ENCODE measurements around the gene MDM1. TPM values are rescaled to one million over a fixed set of nuclear protein-coding genes. Genes with fewer than 3 reads are reported as not detected.

Gene MDM1
- polyA plus RNA-seq, 1 experiment, result 13.5 TPM

- ChIA-PET POLR2A (no interaction called here), CTCF (interaction anchor here (2.6 kb wide), 1 partner anchor 10 kb away, joined by 15 read pairs; no protein-coding TSS in a partner anchor)
- H3K9me3 ChIP-seq (ENCODE audit: control insufficient read depth, insufficient read depth, low read length), result no peaks in the 10 kb centered on the region
- TF ChIP-seq CTCF (IDR thresholded peaks at IDR 0.05; ENCODE audit: low read depth, low read length), result no peak
- H3K27ac ChIP-seq (ENCODE audit: low read depth, low read length), result no peak overlapping the region
- no peak for DNase-seq (ENCODE audit: low read depth, low spot score)
- peaks cover 5% of the 10 kb centered on the region for H3K27me3 ChIP-seq (ENCODE audit: control insufficient read depth, insufficient read depth, low read length)
- H3K4me3 ChIP-seq (ENCODE audit: low read depth, low read length), result no peak overlapping the region
Observed at GRCh38 chr12:68349220-68349621, 17.1 kb upstream of the MDM1 start.

- no peak overlapping the region for H3K4me3 ChIP-seq (ENCODE audit: low read depth, low read length)
- TF ChIP-seq CTCF (IDR thresholded peaks at IDR 0.05; ENCODE audit: low read depth, low read length), result no peak
- H3K27me3 ChIP-seq (ENCODE audit: control insufficient read depth, insufficient read depth, low read length), result peaks cover 7% of the 10 kb centered on the region
- H3K9me3 ChIP-seq (ENCODE audit: control insufficient read depth, insufficient read depth, low read length), result no peaks in the 10 kb centered on the region
- no peak overlapping the region for H3K27ac ChIP-seq (ENCODE audit: low read depth, low read length)
- ChIA-PET POLR2A (no interaction called here), CTCF (interaction anchor here (0.6 to 1.1 kb wide), 2 partner anchors 10 to 308 kb away, joined by 3 to 4 read pairs; no protein-coding TSS in a partner anchor)
- DNase-seq (ENCODE audit: low read depth, low spot score), result no peak
Observed at GRCh38 chr12:68348419-68348818, 16.3 kb upstream of the MDM1 start.

- H3K27ac ChIP-seq (ENCODE audit: low read depth, low read length), result no peak overlapping the region
- ChIA-PET POLR2A (no interaction called here), CTCF (interaction anchor here (0.7 kb wide), 1 partner anchor 13 kb away, joined by 3 read pairs; no protein-coding TSS in a partner anchor)
- no peak for DNase-seq (ENCODE audit: low read depth, low spot score)
- no peak for TF ChIP-seq CTCF (IDR thresholded peaks at IDR 0.05; ENCODE audit: low read depth, low read length)
- no peak overlapping the region for H3K4me3 ChIP-seq (ENCODE audit: low read depth, low read length)
- H3K27me3 ChIP-seq (ENCODE audit: control insufficient read depth, insufficient read depth, low read length), result peaks cover 17% of the 10 kb centered on the region
- no peaks in the 10 kb centered on the region for H3K9me3 ChIP-seq (ENCODE audit: control insufficient read depth, insufficient read depth, low read length)
Observed at GRCh38 chr12:68345763-68346162, 13.6 kb upstream of the MDM1 start.

GRCh38 chr12:68344126-68344525 lies 12.0 kb upstream of the MDM1 start:
- Histone ChIP-seq H3K27ac (ENCODE audit: low read depth, low read length) (no peak overlapping the region), H3K27me3 (ENCODE audit: control insufficient read depth, insufficient read depth, low read length) (peaks cover 17% of the 10 kb centered on the region), H3K4me3 (ENCODE audit: low read depth, low read length) (no peak overlapping the region), H3K9me3 (ENCODE audit: control insufficient read depth, insufficient read depth, low read length) (no peaks in the 10 kb centered on the region)
- no peak for DNase-seq (ENCODE audit: low read depth, low spot score)
- CTCF ChIA-PET, result interaction anchor here (1.8 kb wide), 1 partner anchor 14 kb away, joined by 7 read pairs; no protein-coding TSS in a partner anchor
- POLR2A ChIA-PET, result no interaction called here
- TF ChIP-seq CTCF (IDR thresholded peaks at IDR 0.05; ENCODE audit: low read depth, low read length), result no peak

GRCh38 chr12:68342966-68343365 lies 10.8 kb upstream of the MDM1 start:
- ChIA-PET CTCF (interaction anchor here (1.0 to 1.8 kb wide), 2 partner anchors 15 to 26 kb away, joined by 6 to 7 read pairs; no protein-coding TSS in a partner anchor), POLR2A (no interaction called here)
- H3K4me3 ChIP-seq (ENCODE audit: low read depth, low read length), result no peak overlapping the region
- DNase-seq (ENCODE audit: low read depth, low spot score), result no peak
- no peak overlapping the region for H3K27ac ChIP-seq (ENCODE audit: low read depth, low read length)
- H3K27me3 ChIP-seq (ENCODE audit: control insufficient read depth, insufficient read depth, low read length), result peaks cover 17% of the 10 kb centered on the region
- H3K9me3 ChIP-seq (ENCODE audit: control insufficient read depth, insufficient read depth, low read length), result no peaks in the 10 kb centered on the region
- no peak for TF ChIP-seq CTCF (IDR thresholded peaks at IDR 0.05; ENCODE audit: low read depth, low read length)
